DMS 273 (cell line): ENCODE measurements around the gene C21orf91.

ENCODE experiments used
- DNase-seq: peaks from one replicate; lab custom pipeline; 2025; ENCODE audit not compliant: unreplicated experiment; lab: John Stamatoyannopoulos, UW

The C21orf91 gene

DNA sequence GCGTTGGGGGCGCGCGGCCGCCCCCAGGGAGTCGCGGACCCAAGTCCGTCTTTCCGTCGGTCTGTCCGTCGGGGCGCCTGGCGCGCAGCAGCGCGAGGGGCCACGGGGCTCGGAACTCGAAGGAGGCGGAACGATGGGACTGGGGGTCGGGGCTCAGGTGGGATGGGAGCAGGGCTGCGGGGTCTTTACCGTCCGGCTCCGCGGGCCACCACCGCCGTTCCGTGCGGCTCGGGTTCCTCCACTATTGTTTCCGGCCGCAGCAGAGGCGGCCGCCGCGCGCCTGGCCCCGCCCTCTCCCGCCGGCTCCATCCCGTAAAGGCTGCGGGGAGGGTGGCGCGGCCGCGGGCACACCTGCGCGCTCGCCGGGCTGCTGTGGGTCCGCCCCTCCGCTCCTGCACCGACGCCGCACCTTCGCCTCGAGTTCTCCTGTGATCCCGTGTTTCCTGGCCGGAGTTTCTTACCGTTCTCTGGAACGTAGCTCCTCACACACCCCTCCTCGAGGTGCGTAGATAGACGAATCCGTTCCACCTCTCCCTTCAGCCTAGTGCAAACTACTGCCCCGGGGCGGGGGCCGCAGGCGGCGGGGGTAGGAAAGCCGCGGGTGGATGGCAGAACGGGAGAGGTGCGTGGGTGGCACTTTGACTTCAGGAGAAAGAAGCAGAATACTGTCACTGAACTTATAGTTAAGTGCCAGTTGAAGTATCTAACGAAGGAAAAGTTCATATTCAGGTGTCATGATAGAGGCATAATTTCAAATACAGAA lies at the start of gene C21orf91:
Gene C21orf91, minus strand, starts transcription at position 243 of the 763 bp plus-strand sequence. CDS start 1,038 bp downstream, outside the sequence.
- DNase-seq, result peak; percentile 93

DNA sequence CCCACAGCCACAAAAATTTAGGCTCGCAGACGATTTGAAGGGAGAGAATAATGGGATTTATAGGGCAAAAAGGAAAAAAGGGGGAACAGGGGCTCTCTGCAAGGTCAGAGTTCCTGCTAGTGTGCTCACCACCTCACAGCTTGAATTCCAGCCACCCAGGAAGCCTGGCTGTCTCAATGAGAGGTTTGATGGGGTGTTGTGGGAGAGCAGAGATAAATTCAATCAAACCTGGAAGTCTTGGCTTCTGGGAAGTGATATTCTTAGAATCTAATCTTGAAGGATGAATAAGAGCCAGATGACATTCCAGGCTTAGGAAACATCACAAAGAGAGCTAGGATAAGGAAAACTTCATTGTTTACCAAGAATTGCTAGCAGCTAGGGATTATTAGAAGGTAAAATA lies 47.4 kb upstream of the C21orf91 start:
- no peak for DNase-seq

DNA sequence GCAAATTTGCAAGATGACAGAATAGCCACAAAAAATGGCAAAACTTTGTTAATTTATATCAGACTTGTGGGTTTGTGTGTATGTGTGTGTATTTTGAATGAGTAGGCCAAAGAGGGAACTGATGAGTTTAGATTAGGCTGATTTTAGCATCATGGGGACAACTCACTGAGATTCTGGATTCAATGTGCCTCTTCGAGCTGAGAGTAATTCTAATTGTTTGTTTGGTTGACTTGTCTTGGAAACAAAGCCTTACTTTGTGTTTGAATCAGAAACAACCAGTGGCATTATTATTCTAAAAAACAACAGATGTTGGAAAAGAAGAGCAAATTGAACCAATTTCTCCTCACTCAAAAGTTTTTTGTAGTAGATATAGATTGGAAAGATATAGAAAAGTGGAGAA lies 40.5 kb upstream of the C21orf91 start:
- no peak for DNase-seq

DNA sequence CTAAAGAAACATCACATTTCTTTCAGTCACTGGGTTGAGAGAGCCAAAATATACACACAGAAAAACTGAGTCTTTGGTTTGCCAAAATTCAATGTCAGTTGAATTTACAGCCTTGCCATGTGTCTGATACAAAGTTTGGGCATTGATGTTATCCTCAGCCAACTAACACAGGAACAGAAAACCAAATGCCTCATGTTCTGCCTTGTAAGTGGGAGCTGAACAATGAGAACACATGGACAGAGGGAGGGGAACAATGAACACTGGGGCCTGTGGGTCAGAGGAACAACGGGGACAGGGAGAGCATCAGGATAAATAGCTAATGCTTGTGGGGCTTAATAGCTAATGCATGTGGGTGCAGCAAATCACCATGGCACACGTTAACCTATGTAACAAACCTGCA lies 39.6 kb upstream of the C21orf91 start:
- no peak for DNase-seq

DNA sequence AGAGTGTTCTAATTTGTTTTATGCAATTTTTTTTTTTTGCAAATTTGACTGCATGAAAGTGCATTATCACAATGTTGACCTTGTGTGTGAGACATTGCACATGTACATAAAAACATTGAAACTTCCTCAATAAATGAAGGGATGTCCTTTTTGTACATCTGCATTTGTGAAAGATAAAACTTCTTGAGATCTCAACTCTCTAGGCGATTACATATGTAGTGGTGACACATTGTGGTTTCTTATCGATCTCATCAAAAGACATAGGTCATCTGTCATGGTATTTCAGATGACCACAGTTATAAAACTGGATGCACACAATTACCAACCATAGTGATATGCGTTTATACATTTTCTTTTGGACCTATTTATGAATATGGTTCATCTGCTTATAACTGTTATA lies 35.6 kb upstream of the C21orf91 start:
- DNase-seq, result no peak

DNA sequence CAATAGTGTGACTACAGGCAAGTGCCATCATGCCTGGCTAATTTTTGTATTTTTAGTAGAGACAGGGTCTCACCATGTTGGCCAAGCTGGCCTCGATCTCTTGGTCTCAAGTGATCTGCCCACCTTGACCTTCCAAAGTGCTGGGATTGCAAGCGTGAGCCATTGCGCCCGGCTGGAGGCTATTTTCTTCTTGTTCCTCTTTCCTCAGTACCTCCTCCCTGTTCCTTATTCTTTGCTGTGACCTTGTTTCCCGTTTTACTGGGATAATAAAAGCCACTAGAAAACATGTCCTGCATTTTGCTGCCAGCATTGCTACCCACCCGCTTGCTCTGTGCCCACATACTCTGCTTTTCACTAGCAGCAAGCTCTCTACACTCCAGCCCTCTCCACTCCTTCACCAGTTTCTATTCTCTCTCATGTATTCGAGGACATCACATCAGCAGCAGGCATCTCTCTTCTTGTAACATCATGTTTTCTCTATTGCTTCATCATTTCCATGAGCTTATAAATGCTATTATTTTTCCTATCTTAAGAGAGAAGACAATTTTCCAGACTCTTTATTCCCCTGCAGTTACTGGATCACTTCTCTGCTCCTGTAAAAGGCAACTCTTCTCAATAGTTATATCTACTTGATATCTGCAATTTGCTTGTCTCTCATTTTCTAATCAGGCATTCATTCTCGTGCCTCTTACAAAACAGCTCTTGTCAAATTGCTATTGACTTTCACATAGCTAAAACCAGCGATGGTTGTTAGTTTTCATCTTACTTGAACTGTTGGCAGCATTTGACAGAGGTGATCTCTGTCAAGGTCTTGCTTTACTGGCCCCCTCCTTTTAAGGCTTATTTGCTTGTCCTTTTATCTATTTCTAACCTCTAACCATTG lies 34.5 kb upstream of the C21orf91 start:
- no peak for DNase-seq

DNA sequence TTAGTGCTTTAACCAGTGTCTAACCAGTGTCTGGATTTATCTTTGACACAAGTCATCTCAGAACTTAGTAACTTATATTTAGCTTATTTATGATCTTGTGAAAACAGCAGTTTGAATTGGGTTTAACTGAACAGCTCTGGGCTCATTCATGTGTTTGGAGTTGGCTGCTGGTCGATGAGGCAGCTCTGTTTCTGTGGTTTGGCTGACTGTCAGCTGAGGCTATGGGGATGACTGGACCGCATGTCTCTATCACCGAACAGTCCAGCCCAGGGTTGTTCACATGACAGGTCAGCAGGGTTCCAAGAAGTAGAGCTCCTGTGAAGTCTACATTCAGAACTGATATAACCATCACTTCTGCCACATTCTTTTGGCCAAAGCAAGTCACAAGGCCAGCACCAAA lies 29.1 kb upstream of the C21orf91 start:
- no peak for DNase-seq

DNA sequence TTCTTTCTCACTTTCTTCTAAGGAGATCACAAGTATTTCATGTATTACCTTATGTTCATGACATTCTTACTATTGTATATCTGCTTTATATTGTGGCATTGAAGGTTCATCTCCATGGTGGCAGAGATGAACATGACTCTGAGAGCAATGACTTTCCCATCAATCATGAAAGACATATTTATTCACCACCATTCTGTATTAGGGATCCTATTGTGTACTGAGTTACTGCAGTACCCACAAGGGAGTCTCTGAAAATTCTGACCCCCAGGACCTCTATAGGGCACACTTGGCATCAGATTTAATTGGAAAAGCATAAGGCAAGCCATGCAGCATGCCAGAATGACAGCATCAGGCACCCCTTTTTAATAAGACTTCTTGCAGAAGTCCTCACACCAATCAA lies 21.9 kb upstream of the C21orf91 start:
- DNase-seq, result no peak

DNA sequence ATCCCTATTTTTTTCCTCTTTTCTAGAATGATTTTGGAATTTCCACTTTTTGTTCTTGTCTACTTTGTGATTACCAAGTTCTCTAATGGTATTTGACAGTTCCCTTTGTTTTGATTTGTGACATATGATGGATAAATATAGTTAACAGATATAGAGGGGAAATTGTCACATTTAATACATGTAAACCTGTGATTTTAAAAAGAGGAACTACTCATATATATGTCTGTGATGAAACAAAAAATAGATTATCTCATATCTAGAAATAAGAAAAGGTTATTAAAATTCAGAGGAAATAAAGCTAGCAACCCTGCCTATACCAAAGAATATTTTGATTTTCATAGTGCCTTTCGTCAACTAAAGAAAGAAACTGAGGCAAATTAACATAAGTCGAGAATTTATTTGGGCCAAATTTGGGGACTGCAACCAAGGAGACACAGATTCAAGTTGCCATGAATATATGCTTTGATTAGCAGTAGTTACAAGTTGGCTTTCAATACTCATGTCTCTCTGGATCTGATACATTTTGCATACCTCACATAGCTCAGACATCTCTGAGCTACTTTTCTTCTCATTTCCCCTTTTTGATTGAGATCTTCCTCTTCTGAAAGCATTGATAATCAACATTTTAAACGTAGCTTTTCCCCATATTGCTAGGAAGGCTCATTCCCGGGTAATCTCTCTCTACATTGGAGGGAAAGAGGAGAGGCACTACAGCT lies 15.6 kb upstream of the C21orf91 start:
- no peak for DNase-seq

DNA sequence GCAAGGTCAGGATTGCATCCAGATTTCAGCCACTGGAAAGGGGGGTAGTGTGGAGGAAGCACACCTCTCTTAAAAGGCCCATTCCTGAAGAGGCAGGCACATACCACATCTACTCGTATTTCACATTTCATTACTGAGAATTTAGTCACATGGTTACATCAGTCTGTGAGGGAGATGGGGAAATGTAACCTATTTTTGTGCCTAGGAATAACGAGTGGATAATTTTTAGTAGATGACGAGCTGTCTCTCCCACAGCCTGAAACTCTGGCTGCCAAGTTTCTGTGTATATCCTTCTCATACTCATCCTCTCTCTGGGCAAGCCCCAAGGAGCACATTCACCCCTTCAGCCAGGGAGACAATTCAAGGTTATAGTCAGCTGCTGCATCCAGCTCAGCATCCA lies 10.3 kb upstream of the C21orf91 start:
- DNase-seq, result no peak

DNA sequence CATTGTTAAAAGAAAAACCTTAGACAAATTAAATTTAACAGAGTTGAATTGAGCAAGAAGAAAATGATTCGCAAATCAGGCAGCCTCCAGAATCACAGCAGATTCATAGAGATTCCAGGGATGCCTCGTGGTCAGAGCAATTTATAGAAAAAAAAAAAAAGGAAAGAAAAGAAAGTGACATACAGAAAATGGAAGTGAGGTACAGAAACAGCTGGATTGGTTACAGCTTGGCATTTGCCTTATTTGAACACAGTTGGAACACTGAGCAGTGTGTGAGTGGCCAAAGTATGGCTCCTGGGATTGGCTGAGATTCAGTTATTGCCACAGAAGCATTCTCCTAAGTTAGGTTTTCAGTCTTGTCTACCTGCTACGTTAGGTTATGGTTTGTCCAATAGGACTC lies 9.1 kb upstream of the C21orf91 start:
- DNase-seq, result no peak

DNA sequence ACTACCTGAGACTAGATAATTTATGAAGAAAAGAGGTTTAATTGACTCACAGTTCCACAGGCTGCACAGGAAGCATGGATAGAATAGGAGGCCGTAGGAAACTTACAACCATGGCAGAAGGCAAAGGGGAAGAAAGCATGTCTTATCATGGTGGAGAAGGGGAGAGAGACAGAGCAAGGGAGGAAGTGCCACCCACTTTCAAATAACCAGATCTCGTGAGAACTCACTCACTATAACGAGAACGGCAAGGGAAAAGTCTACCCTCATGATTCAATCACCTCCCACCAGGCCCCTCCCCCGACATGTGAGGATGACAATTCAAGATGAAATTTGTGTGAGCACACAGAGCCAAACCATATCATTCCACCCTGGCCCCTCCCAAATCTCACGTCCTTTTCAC lies 4.7 kb upstream of the C21orf91 start:
- DNase-seq, result no peak

DNA sequence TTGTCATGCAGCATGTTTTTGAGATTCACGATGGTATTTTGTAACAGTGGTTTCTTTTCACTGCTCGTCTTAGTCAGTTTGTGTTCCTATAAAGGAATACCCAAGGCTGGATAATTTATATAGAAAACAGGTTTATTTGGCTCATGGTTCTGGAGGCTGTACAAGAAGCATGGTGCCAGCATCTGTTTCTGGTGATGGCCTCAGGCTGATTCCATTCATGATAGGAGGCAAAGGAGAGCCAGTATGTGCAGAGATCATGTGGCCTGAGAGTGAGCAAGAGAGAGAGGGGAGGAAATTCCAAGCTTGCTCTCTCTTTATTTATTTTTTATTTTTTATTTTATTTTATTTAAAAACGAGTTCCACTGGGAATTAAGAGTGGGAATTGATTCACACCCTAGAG lies 2.0 kb upstream of the C21orf91 start:
- no peak for DNase-seq

DNA sequence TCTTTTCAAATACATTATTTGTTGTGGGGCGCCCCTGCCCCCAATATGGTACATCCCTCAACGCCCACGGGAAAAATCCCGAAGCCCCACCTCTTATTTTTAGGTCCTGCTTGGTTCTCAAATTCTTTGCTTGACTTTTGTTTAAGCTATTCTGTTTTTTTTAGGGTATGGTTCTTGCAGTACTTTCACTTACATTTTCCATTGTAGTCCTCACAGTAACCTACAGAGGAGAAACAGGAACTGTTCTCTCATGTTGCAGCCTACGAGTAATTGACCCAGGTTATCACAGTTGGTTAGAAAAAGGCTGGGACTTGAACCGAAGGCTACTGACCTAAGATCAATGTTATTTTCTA lies 697 bp upstream of the C21orf91 start:
- DNase-seq, result peak; percentile 88

DNA sequence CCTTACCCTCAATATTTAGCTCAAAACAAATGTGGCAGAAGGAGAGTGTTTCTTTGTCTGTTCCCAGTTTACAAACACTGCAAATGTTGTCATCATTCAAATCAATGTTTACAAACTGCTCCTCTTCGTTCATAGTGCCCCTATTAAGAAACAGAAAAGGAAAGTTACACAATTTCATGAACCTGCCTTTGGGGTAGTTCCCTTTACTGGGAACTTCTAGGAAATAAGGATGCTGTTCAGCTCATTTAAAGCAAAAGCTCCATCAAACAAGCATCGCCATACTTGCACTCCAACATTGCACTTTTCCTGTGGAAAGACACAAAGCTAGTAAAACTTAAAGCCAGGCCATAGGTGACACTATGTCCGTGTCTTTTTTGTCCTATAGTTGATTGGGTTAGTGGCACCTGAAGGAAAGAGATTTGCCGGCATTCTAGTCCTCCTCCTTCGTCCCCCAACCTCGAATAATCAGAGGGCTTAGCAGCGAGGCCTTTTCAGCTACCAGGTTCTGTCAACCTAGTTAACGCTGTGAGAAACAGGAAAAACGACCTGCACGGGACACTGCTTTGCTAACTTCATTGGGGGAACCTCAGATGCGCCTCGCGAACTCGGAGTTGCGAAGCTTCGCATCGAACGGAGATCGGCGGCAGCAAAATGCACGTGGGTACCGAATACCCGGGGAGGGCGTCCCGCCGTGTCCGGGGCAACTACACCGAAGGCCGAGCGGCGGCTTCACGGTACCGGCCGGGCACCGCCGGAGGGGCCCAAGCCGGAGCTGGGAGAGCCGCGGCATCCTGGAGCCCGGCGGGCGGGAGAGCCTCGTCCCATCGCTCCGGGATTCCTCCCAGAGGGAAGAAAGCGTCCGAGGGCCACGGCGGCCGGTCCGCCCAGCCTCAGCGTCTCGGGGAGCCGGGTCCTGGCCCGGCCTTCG lies 706 bp downstream of the C21orf91 start:
- DNase-seq, result peak; percentile 67

DNA sequence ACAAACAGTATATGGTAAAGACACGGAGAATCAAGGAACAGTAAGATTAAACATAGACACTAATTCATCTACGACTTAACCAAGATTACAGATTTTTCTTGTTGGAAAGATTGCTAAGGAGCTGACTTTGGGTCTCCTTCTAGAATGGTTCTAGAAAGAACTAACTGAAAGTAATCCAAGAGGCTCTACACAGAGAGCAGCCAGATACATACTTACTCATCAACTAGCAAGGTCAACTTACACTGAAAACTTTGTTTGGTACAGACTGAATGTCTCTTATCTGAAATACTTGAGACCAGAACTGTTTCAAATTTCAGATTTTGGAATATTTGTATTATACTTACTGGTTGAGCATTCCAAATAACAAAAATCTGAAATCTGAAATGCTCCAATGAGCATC lies 5.8 kb downstream of the C21orf91 start:
- DNase-seq, result no peak

DNA sequence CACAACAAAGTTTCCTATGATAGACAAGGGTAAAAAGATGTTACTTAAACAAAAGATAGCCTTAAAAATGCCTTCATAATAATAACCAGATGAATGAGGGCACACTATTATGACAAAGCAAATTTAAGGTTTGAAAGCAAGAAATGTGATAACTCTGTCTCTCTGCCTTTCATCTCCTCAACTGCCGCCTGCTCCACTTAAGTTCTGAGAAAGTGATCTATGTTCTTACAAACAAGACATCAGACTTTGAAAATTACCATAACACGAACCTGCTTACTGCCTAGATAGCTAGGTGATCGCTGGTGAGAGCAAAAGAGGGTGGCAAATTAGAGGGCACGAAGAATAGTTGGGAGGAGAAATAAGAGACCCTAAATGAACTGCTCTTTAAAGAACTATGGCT lies 13.2 kb downstream of the C21orf91 start:
- DNase-seq, result no peak

DNA sequence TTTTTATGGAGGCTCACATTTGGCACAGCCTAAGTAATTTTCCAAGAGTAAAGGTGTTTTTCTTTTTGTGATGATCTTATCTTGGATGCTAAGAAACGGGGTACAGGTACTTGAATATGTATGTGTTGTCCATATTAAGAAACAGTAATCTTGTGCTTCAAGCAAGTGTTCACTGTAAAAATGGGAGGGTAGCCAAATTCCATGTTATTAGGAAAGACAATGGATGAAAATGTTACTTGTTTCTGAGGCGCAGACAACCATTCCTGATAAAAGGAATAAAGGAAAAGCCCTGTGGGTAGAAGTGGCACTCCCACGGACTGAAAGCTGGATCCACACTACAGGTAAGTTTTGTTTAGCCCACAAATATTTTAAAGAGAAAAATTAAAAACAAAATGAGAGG lies 15.6 kb downstream of the C21orf91 start:
- no peak for DNase-seq

DNA sequence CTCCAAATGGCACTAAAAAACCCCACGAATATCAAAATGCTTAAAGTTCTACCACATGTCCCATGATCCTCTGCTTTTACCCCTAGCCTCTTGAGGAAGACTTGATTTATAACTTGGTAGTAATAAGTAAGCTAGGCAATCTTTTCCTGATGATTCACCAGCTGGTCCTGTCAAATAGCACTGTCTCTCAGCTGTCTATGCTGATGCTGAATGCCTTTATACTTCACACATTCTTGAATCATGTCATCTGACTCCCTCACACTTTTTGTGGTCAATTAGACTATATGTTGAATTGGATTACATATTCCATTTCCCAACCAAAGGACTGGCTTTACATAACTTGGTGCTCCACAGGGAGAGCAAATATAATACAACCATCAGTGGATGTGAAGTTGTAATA lies 16.6 kb downstream of the C21orf91 start:
- no peak for DNase-seq

DNA sequence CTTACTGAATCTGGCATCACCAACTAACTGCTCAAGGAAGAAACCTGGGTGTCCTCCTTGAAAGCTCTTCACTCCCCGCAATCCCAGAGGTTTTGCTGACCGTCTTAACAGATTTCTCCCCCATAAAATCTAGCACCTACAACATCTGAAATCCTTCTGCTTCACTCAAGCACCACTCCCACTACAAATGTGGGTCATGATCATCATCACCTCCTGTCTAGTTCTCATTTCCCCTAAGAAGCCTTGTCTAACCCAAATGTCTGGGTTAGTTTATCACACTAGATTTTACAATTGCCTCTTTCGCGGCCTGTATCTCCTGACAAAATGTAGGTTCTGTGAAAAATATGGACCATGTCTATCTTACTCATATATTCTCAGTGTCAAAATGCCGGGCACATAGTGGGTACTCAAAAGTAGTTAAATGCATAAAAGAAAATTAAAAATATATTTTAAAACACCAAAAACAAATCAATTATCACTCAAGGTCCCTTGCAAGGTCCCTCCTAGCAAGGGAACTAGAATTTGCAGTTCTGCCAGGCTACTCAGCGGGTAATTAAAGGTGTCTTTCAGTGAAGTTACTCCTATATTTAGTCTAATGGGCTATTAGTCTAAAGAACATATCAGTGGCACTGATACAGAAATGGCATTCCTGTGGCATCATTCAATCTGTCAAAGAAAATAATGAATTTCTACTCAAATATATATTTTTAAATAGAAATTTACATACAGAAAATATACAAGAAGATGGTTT lies 19.6 kb downstream of the C21orf91 start:
- DNase-seq, result peak; percentile 6
